Measurements from ENCODE around the gene ADARB2.

DNA sequence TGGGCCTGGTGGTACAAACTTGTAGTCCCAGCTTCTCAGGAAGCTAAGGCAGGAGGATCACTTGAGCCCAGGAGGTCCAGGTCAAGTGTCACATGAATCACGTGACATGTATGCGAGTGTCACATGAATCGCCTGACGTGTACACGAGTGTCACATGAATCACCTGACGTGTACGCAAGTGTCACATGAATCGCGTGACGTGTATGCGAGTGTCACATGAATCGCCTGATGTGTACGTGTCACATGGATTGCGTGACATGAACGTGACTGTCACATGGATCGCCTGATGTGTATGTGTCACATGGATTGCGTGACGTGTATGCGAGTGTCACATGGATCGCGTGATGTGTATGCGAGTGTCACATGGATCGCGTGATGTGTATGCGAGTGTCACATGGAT, 9.5 kb upstream of the ADARB2 start:
- TF ChIP-seq, protein P1, sequence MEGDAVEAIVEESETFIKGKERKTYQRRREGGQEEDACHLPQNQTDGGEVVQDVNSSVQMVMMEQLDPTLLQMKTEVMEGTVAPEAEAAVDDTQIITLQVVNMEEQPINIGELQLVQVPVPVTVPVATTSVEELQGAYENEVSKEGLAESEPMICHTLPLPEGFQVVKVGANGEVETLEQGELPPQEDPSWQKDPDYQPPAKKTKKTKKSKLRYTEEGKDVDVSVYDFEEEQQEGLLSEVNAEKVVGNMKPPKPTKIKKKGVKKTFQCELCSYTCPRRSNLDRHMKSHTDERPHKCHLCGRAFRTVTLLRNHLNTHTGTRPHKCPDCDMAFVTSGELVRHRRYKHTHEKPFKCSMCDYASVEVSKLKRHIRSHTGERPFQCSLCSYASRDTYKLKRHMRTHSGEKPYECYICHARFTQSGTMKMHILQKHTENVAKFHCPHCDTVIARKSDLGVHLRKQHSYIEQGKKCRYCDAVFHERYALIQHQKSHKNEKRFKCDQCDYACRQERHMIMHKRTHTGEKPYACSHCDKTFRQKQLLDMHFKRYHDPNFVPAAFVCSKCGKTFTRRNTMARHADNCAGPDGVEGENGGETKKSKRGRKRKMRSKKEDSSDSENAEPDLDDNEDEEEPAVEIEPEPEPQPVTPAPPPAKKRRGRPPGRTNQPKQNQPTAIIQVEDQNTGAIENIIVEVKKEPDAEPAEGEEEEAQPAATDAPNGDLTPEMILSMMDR (IDR thresholded peaks at IDR 0.05): no peak
- no peak for TF ChIP-seq POLR2A (IDR thresholded peaks at IDR 0.05)
